ENCODE measurements around the gene FGFBP3. TPM values are rescaled to one million over a fixed set of nuclear protein-coding genes. Genes with fewer than 3 reads are reported as not detected.
A peak's percentile ranks its signal among the peaks of the same experiment; 100 is the strongest.

The FGFBP3 gene
- 1.2 TPM for total RNA-seq (2021; ENCODE audit: unreplicated experiment)
- polyA plus RNA-seq (2012), result 0.37 and 0.56 TPM in 2 replicates
- percentile 66 among the genes with signal in this experiment for Bru-seq, nascent RNA
- BruChase-seq, experiment 1, labeled RNA remaining after a 6-hour chase, result percentile 51 among the genes with signal in this experiment
- percentile 45 among the genes with signal in this experiment for BruChase-seq, experiment 2, labeled RNA remaining after a 2-hour chase
- long read RNA-seq, partial matches to known transcripts, result 0 of 2 reads
- long read RNA-seq, other reads (novel, unspliced or antisense), result 0 of 2 reads

GRCh38 chr10:91909117-91909677 lies at the start of gene FGFBP3:
Gene FGFBP3 (minus strand): TSS chr10:91909486. CDS start chr10:91908969, 517 bp downstream.
- intact Hi-C loops (cut with micrococcal nuclease), result no loop called here
- Histone ChIP-seq H3K4me2 (ENCODE audit: low read length) (peak within 1 kb of the TSS; percentile 100), H3K9me2 (ENCODE audit: insufficient read depth) (no peaks in the 10 kb centered on the region), H3K9ac (ENCODE audit: low read length) (peak within 1 kb of the TSS; percentile 69), H2AFZ (ENCODE audit: low read depth, low read length, poor library complexity, severe bottlenecking) (peak within 1 kb of the TSS; percentile 100), H4K20me1 (ENCODE audit: insufficient read depth) (no peaks in the 10 kb centered on the region), H3K9me3 (ENCODE audit: control insufficient read depth in 1 of 2, insufficient read depth in 1 of 2, low read depth in 1 of 2, low read length in 2 of 2) (no peaks in the 10 kb centered on the region), H3K79me2 (ENCODE audit: insufficient read depth, low read length) (no peaks in the 10 kb centered on the region), H3K4me1 (ENCODE audit: control insufficient read depth in 1 of 2, insufficient read depth in 2 of 2, low read length in 2 of 2) (peaks cover 8 to 23% of the 10 kb centered on the region in 2 experiments; a peak in 3 of 4 replicates), H3K4me3 (replicated peaks in 1 of 2; ENCODE audit: low read depth in 1 of 2, low read length in 2 of 2) (peak within 1 kb of the TSS; percentile 62 to 85), H3K27me3 (ENCODE audit: insufficient read depth, low read length) (no peaks in the 10 kb centered on the region), H3K27ac (ENCODE audit: low read depth, low read length) (peak within 1 kb of the TSS; percentile 69), H3K36me3 (ENCODE audit: control insufficient read depth in 1 of 2, insufficient read depth in 2 of 2, low read length in 2 of 2) (no peaks in the 10 kb centered on the region)
- ChIA-PET RAD21 (ENCODE audit: low non-redundant PET in 1 of 2, low total read pairs in 2 of 2, uncharacterized antibody in 2 of 2, unreplicated experiment in 2 of 2) (no interaction called here), POLR2A (interaction anchor here (1.1 kb wide), 1 partner anchor 14 kb away, joined by 4 read pairs; the partner anchor contains the start of gene BTAF1), CTCF (interaction anchor here (0.7 to 3.1 kb wide), 2 partner anchors 17 to 150 kb away, joined by 3 to 18 read pairs; no protein-coding TSS in a partner anchor)
- DNase-seq (ENCODE audit: low read depth, low spot score) (peak; percentile 40), ATAC-seq (peak; percentile 51)
- no TSS peak for BruUV-seq (replicated peaks)
- TF ChIP-seq TCF7L2 (IDR thresholded peaks at IDR 0.05; ENCODE audit: borderline replicate concordance, extremely low read depth, insufficient read depth, insufficient read length), result peak; percentile 51
- TF ChIP-seq CBX3 (IDR thresholded peaks at IDR 0.05; ENCODE audit: low read depth), result peak; percentile 23
- no peak for TF ChIP-seq YY1 (IDR thresholded peaks at IDR 0.05; ENCODE audit: extremely low read depth, insufficient replicate concordance, low read depth, low read length)
- no peak for TF ChIP-seq POLR2A (IDR thresholded peaks at IDR 0.05; ENCODE audit: borderline replicate concordance, extremely low read depth, insufficient read depth, insufficient read length)
- 0 out of 2 replicates have a peak, but pooled peaks have one; percentile 10 for TF ChIP-seq EGR1 (IDR thresholded peaks at IDR 0.05; ENCODE audit: low read depth)
- no peak for TF ChIP-seq EZH2phosphoT487 (IDR thresholded peaks at IDR 0.05; ENCODE audit: borderline replicate concordance)
- TF ChIP-seq ZFX (IDR thresholded peaks at IDR 0.05), result no peak
- TF ChIP-seq ZNF274 (IDR thresholded peaks at IDR 0.05; ENCODE audit: low read depth, low read length), result no peak
- no peak for TF ChIP-seq POLR2AphosphoS5 (IDR thresholded peaks at IDR 0.05; ENCODE audit: low read depth, low read length)
- no peak for TF ChIP-seq FOSL1 (IDR thresholded peaks at IDR 0.05; ENCODE audit: low read depth)
- no peak for TF ChIP-seq REST (IDR thresholded peaks at IDR 0.05; ENCODE audit: low read depth)
- no peak for TF ChIP-seq ATF3 (IDR thresholded peaks at IDR 0.05)
- TF ChIP-seq CEBPB (IDR thresholded peaks at IDR 0.05; ENCODE audit: low read depth), result no peak; the same call in 1 of the 2 replicates
- TF ChIP-seq EZH2 (IDR thresholded peaks at IDR 0.05), result no peak
- no peak; the same call in 1 of the 2 replicates for TF ChIP-seq JUND (IDR thresholded peaks at IDR 0.05)
- no peak for TF ChIP-seq SP1 (IDR thresholded peaks at IDR 0.05; ENCODE audit: low read depth)
- TF ChIP-seq SRF (IDR thresholded peaks at IDR 0.05; ENCODE audit: low read depth), result 0 out of 2 replicates have a peak, but pooled peaks have one; percentile 35
- peak; percentile 11; the same call in 1 of the 2 replicates for TF ChIP-seq SIN3A (IDR thresholded peaks at IDR 0.05; ENCODE audit: low read depth)
- no peak; the same call in 1 of the 2 replicates for TF ChIP-seq MAX (IDR thresholded peaks at IDR 0.05)
- TF ChIP-seq ELF1 (IDR thresholded peaks at IDR 0.05; ENCODE audit: borderline replicate concordance, low read depth), result no peak
- TF ChIP-seq RAD21 (IDR thresholded peaks at IDR 0.05; ENCODE audit: low read depth), result no peak
- no peak for TF ChIP-seq ZBTB33 (IDR thresholded peaks at IDR 0.05; ENCODE audit: extremely low read depth, insufficient replicate concordance, low read length)

All from HCT116 (cell line).